ENCODE results near the gene RGS7.
"Not testable (repeated sequence)": the region's sequence is repeated elsewhere in the genome, so short reads cannot be mapped to it uniquely, and the experiment has no call there.

Gene RGS7

DNA sequence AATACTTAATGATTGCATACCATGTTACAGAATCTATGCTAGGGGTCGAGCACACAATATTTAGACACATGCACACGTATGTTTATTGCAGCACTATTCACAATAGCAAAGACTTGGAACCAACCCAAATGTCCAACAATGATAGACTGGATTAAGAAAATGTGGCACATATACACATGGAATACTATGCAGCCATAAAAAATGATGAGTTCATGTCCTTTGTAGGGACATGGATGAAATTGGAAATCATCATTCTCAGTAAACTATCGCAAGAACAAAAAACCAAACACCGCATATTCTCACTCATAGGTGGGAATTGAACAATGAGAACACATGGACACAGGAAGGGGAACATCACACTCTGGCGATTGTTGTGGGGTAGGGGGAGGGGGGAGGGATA lies 191.7 kb downstream of the RGS7 start:
- not testable (repeated sequence) for H3K27ac ChIP-seq (ENCODE audit: low read depth, low read length); H3K9ac ChIP-seq (ENCODE audit: low read depth, low read length); H3K36me3 ChIP-seq (ENCODE audit: insufficient read depth, low read length); H3K9me3 ChIP-seq (ENCODE audit: insufficient read depth, low read depth, low read length); H3K27me3 ChIP-seq (ENCODE audit: insufficient read depth, low read length); H3K4me3 ChIP-seq (ENCODE audit: low read length)
- peaks cover 16% of the 10 kb centered on the region for H3K4me1 ChIP-seq (ENCODE audit: insufficient read depth, low read length)
- WGBS = 94% methylated on average over 3 of the region's 5 CpGs

- Histone ChIP-seq H3K36me3 (ENCODE audit: insufficient read depth, low read length) (no peaks in the 10 kb centered on the region), H3K9me3 (ENCODE audit: insufficient read depth, low read depth, low read length) (no peaks in the 10 kb centered on the region), H3K4me3 (ENCODE audit: low read length) (no peak overlapping the region), H3K9ac (ENCODE audit: low read depth, low read length) (no peak overlapping the region), H3K27ac (ENCODE audit: low read depth, low read length) (peak overlapping the region; percentile 52; the same call in 1 of the 2 replicates), H3K27me3 (ENCODE audit: insufficient read depth, low read length) (no peaks in the 10 kb centered on the region), H3K4me1 (ENCODE audit: insufficient read depth, low read length) (peaks cover 16% of the 10 kb centered on the region)
- whole genome bisulfite sequencing = 28% methylated on average over 4 of the region's 4 CpGs
Measured at GRCh38 chr1:241163363-241163762, 193.6 kb downstream of the RGS7 start.

- peaks cover 16% of the 10 kb centered on the region for H3K4me1 ChIP-seq (ENCODE audit: insufficient read depth, low read length)
- H3K4me3 ChIP-seq (ENCODE audit: low read length) = no peak overlapping the region
- H3K27ac ChIP-seq (ENCODE audit: low read depth, low read length) = no peak overlapping the region
- H3K9ac ChIP-seq (ENCODE audit: low read depth, low read length) = no peak overlapping the region
- 95% methylated on average over 1 of the region's 2 CpGs for WGBS
- no peaks in the 10 kb centered on the region for H3K9me3 ChIP-seq (ENCODE audit: insufficient read depth, low read depth, low read length)
- no peaks in the 10 kb centered on the region for H3K27me3 ChIP-seq (ENCODE audit: insufficient read depth, low read length)
- H3K36me3 ChIP-seq (ENCODE audit: insufficient read depth, low read length) = no peaks in the 10 kb centered on the region
Measured at GRCh38 chr1:241161188-241161689, 195.8 kb downstream of the RGS7 start.

DNA sequence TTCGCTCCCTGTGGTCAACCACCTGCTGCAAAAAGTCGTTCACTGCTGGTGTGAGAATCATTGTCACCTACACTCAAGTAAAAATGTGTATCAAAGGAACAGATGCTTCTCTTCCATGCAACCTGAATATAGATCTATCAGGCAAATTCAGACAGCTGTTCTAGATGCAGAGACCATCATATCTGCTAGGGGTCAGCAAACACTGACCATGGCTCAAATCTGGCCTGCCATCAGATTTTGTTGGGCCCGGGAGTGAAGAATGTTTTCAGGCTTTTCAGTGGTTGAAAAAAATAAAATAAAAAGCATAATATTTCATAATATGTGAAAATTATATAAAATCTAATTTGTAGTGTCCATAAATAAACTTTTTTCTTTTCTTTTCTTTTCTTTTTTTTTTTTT lies 199.6 kb downstream of the RGS7 start:
- H3K27me3 ChIP-seq (ENCODE audit: insufficient read depth, low read length) = no peaks in the 10 kb centered on the region
- no peaks in the 10 kb centered on the region for H3K4me1 ChIP-seq (ENCODE audit: insufficient read depth, low read length)
- H3K27ac ChIP-seq (ENCODE audit: low read depth, low read length) = no peak overlapping the region
- H3K4me3 ChIP-seq (ENCODE audit: low read length) = no peak overlapping the region
- no peaks in the 10 kb centered on the region for H3K9me3 ChIP-seq (ENCODE audit: insufficient read depth, low read depth, low read length)
- WGBS = 94% methylated on average over 3 of the region's 3 CpGs
- H3K36me3 ChIP-seq (ENCODE audit: insufficient read depth, low read length) = no peaks in the 10 kb centered on the region
- H3K9ac ChIP-seq (ENCODE audit: low read depth, low read length) = no peak overlapping the region

- Histone ChIP-seq H3K27ac (ENCODE audit: low read depth, low read length) (no peak overlapping the region), H3K36me3 (ENCODE audit: insufficient read depth, low read length) (no peaks in the 10 kb centered on the region), H3K4me1 (ENCODE audit: insufficient read depth, low read length) (no peaks in the 10 kb centered on the region), H3K27me3 (ENCODE audit: insufficient read depth, low read length) (no peaks in the 10 kb centered on the region), H3K9me3 (ENCODE audit: insufficient read depth, low read depth, low read length) (no peaks in the 10 kb centered on the region), H3K4me3 (ENCODE audit: low read length) (no peak overlapping the region), H3K9ac (ENCODE audit: low read depth, low read length) (no peak overlapping the region)
- 93% methylated on average over 2 of the region's 3 CpGs for WGBS
Measured at GRCh38 chr1:241156231-241156965, 200.6 kb downstream of the RGS7 start.

DNA sequence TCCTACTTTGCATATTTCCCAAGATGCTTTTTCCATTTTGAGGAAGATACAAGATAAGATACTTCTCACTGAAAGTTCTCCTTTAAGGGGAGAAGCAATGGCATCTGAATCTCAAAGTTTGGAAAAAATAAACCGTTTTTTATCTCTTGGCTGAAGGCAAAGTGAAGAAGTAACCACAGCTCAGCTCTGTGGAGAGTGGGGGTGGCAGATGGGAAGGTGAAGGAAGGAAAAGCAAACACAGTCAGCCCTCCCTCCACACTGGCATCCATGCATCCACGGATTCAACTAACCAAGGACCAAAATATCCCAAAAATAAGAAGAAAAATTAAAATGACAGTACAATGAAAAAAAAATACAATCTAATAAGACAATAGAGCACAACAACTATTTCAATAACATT lies 211.1 kb downstream of the RGS7 start:
- Histone ChIP-seq H3K9me3 (ENCODE audit: insufficient read depth, low read depth, low read length) (peaks cover 16% of the 10 kb centered on the region; the same call in 1 of the 2 replicates), H3K4me3 (ENCODE audit: low read length) (no peak overlapping the region), H3K9ac (ENCODE audit: low read depth, low read length) (no peak overlapping the region), H3K36me3 (ENCODE audit: insufficient read depth, low read length) (no peaks in the 10 kb centered on the region), H3K4me1 (ENCODE audit: insufficient read depth, low read length) (no peaks in the 10 kb centered on the region), H3K27ac (ENCODE audit: low read depth, low read length) (no peak overlapping the region), H3K27me3 (ENCODE audit: insufficient read depth, low read length) (no peaks in the 10 kb centered on the region)
- 98% methylated on average over 2 of the region's 2 CpGs for WGBS

GRCh38 chr1:241143765-241144442 lies 213.1 kb downstream of the RGS7 start:
- H3K4me1 ChIP-seq (ENCODE audit: insufficient read depth, low read length) = no peaks in the 10 kb centered on the region
- over 99% methylated on average over 4 of the region's 5 CpGs for WGBS

GRCh38 chr1:241142493-241142892 lies 214.5 kb downstream of the RGS7 start:
- H3K9me3 ChIP-seq (ENCODE audit: insufficient read depth, low read depth, low read length) = peaks cover 16% of the 10 kb centered on the region; the same call in 1 of the 2 replicates
- no peak overlapping the region for H3K9ac ChIP-seq (ENCODE audit: low read depth, low read length)
- no peaks in the 10 kb centered on the region for H3K27me3 ChIP-seq (ENCODE audit: insufficient read depth, low read length)
- no peak overlapping the region for H3K4me3 ChIP-seq (ENCODE audit: low read length)
- 82% methylated on average over 4 of the region's 4 CpGs for WGBS
- H3K36me3 ChIP-seq (ENCODE audit: insufficient read depth, low read length) = no peaks in the 10 kb centered on the region
- no peak overlapping the region for H3K27ac ChIP-seq (ENCODE audit: low read depth, low read length)
- no peaks in the 10 kb centered on the region for H3K4me1 ChIP-seq (ENCODE audit: insufficient read depth, low read length)

More at GRCh38 chr1:241143765-241144442, 213.1 kb downstream of the RGS7 start:
- Histone ChIP-seq H3K27ac (ENCODE audit: low read depth, low read length) (no peak overlapping the region), H3K36me3 (ENCODE audit: insufficient read depth, low read length) (no peaks in the 10 kb centered on the region), H3K9ac (ENCODE audit: low read depth, low read length) (no peak overlapping the region), H3K9me3 (ENCODE audit: insufficient read depth, low read depth, low read length) (peaks cover 16% of the 10 kb centered on the region; the same call in 1 of the 2 replicates), H3K27me3 (ENCODE audit: insufficient read depth, low read length) (no peaks in the 10 kb centered on the region), H3K4me3 (ENCODE audit: low read length) (no peak overlapping the region)

DNA sequence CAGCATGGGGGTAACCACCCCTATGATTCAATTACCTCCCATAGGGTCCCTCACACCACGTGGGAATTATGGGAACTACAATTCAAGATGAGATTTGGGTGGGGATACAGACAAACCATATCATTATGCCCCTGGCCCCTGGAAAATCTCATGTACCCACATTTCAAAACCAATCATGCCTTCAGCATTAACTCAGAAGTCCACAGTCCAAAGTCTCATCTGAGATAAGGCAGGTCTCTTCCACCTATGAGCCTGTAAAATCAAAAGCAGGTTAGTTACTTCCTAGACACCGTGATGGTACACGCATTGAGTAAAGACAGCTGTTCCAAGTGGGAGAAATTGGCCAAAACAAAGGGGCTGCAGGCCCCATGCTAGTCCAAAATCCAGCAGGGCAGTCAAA lies 215.4 kb downstream of the RGS7 start:
- H3K4me3 ChIP-seq (ENCODE audit: low read length); H3K27ac ChIP-seq (ENCODE audit: low read depth, low read length); H3K27me3 ChIP-seq (ENCODE audit: insufficient read depth, low read length); H3K36me3 ChIP-seq (ENCODE audit: insufficient read depth, low read length); H3K9ac ChIP-seq (ENCODE audit: low read depth, low read length); H3K4me1 ChIP-seq (ENCODE audit: insufficient read depth, low read length): not testable (repeated sequence)
- H3K9me3 ChIP-seq (ENCODE audit: insufficient read depth, low read depth, low read length) = peaks cover 16% of the 10 kb centered on the region; the same call in 1 of the 2 replicates
- WGBS = 97% methylated on average over 3 of the region's 3 CpGs

DNA sequence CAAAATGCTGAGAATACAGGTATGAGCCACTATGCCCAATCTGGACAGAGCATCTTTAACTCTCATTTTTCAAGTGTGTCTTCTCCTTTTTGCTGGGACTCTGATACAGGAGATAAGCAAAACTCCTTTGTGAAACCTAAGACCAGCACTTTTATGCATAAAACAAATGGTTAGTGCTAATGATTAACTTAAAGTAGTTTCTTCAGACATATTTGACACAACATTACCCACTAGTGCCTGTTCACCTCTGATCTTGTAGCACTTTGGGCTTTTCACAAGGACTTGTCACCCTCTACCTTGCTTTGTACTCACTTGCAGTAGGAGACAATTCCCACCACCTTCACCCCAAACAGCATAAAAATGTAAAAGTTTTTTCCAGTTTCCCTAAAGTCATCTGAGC lies 216.3 kb downstream of the RGS7 start:
- Histone ChIP-seq H3K27ac (ENCODE audit: low read depth, low read length) (no peak overlapping the region), H3K9ac (ENCODE audit: low read depth, low read length) (no peak overlapping the region), H3K27me3 (ENCODE audit: insufficient read depth, low read length) (no peaks in the 10 kb centered on the region), H3K4me1 (ENCODE audit: insufficient read depth, low read length) (no peaks in the 10 kb centered on the region), H3K36me3 (ENCODE audit: insufficient read depth, low read length) (no peaks in the 10 kb centered on the region), H3K4me3 (ENCODE audit: low read length) (no peak overlapping the region), H3K9me3 (ENCODE audit: insufficient read depth, low read depth, low read length) (peaks cover 16% of the 10 kb centered on the region; the same call in 1 of the 2 replicates)

GRCh38 chr1:241139047-241139446 lies 218.0 kb downstream of the RGS7 start:
- no peaks in the 10 kb centered on the region for H3K4me1 ChIP-seq (ENCODE audit: insufficient read depth, low read length)

More at GRCh38 chr1:241139047-241139446, 218.0 kb downstream of the RGS7 start:
- H3K27ac ChIP-seq (ENCODE audit: low read depth, low read length) = no peak overlapping the region
- 97% methylated on average over 1 of the region's 1 CpG for WGBS
- H3K4me3 ChIP-seq (ENCODE audit: low read length) = no peak overlapping the region
- no peaks in the 10 kb centered on the region for H3K27me3 ChIP-seq (ENCODE audit: insufficient read depth, low read length)
- no peaks in the 10 kb centered on the region for H3K36me3 ChIP-seq (ENCODE audit: insufficient read depth, low read length)
- H3K9ac ChIP-seq (ENCODE audit: low read depth, low read length) = no peak overlapping the region
- H3K9me3 ChIP-seq (ENCODE audit: insufficient read depth, low read depth, low read length) = peaks cover 16% of the 10 kb centered on the region; the same call in 1 of the 2 replicates
